ENCODE data around the gene ZNF275.

ZNF275 gene

DNA sequence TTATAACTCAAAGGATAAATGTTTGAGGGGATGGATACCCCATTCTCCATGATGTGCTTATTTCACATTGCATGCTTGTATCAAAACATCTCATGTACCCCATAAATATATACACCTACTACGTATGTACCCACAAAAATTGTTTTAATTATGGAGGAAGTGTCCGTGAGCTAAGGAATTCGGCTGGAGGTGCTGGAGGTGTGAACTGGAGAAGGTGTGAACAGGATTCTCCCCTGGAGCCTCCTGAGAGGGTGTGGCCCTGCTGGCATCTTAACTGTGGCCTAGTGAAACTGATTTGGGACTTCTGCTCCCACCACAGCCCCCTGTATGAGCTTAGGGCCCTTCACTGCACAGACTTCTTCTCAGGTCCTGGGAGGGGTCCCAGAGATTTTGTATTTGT, 43.8 kb downstream of the ZNF275 start:
- no peak for DNase-seq (ENCODE audit: low read depth, low spot score)
- H3K4me3 ChIP-seq (ENCODE audit: low read depth, low read length): no peak overlapping the region
- in situ Hi-C loops (cut with HindIII; ENCODE audit: low sequenced_read_pairs): no loop called here
- TF ChIP-seq, protein P1, sequence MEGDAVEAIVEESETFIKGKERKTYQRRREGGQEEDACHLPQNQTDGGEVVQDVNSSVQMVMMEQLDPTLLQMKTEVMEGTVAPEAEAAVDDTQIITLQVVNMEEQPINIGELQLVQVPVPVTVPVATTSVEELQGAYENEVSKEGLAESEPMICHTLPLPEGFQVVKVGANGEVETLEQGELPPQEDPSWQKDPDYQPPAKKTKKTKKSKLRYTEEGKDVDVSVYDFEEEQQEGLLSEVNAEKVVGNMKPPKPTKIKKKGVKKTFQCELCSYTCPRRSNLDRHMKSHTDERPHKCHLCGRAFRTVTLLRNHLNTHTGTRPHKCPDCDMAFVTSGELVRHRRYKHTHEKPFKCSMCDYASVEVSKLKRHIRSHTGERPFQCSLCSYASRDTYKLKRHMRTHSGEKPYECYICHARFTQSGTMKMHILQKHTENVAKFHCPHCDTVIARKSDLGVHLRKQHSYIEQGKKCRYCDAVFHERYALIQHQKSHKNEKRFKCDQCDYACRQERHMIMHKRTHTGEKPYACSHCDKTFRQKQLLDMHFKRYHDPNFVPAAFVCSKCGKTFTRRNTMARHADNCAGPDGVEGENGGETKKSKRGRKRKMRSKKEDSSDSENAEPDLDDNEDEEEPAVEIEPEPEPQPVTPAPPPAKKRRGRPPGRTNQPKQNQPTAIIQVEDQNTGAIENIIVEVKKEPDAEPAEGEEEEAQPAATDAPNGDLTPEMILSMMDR (IDR thresholded peaks at IDR 0.05; ENCODE audit: low read depth, low read length): no peak

DNA sequence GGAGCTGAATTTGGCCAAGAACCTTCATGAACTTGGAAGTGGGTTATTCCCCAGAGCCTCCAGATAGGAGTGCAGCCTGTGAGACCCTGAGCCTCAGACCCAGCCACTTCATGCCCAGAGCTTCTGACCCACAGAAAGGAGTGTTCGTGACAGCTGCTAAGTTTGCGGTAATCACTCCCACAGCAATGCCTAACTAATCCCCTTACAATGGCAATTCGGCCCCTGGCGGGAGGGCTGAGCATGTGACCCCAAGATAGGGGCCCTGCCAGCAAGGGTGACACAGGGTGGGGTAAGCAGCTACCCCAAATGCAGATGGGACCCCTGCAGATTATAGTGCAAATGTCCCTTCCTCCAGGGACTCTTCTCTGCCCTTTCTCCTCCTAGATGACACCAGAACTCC, 44.7 kb downstream of the ZNF275 start:
- no peak overlapping the region for H3K4me3 ChIP-seq (ENCODE audit: low read depth, low read length)
- TF ChIP-seq, protein P1 (IDR thresholded peaks at IDR 0.05; ENCODE audit: low read depth, low read length): no peak
- in situ Hi-C loops (cut with HindIII; ENCODE audit: low sequenced_read_pairs): no loop called here
- DNase-seq (ENCODE audit: low read depth, low spot score): no peak

DNA sequence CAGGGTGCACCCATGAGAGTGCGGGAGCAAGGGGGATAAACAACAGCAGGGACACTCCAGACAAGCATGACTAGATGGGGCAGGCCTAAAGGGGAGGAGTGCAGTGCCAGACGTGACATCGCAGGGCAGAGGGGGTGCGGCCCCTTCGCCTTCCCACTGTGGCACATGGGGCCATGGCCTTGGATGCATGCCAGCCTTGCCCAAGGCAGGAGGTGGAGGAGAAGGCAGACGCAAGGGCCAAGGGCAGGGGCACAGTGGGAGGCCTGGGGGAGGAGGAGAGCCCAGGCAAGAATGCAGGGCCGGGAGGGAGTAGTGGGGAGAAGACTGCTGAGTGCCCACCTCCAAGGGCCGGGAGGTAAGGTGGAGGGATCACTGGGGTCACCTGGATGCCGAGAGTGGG, 45.6 kb downstream of the ZNF275 start:
- DNase-seq (ENCODE audit: low read depth, low spot score): no peak
- H3K4me3 ChIP-seq (ENCODE audit: low read depth, low read length): no peak overlapping the region
- in situ Hi-C loops (cut with HindIII; ENCODE audit: low sequenced_read_pairs): no loop called here
- TF ChIP-seq, protein P1 (IDR thresholded peaks at IDR 0.05; ENCODE audit: low read depth, low read length): no peak

DNA sequence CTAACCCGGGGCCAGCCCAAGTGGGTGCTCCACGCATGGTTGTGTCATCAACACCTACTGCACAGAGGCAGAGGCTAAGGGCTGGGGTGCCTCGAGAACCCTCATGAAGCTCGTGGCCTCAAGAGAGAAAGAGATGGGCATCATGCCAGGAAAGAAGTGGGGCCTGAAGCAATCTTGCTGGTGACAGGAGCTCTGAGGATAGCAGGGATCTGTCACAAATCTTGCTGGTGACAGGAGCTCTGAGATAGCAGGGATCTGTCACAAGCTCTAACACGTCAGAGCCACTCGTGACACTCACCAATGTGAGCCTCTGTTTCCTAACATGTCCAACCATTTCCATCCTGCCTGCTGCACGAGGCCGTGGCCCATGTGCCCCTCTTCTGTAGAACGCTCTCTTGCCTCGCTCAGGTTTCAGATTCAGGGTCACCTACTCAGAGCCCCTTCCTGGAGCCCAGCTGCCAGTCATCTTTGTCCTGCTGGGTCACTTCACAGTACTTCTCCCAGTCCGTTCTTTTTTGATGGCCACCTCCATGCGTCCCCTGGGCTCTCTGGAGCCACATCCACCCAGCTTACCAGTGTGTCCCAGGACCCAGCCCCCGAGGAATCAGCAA, 46.1 kb downstream of the ZNF275 start:
- no peak for DNase-seq (ENCODE audit: low read depth, low spot score)
- TF ChIP-seq, protein P1 (IDR thresholded peaks at IDR 0.05; ENCODE audit: low read depth, low read length): no peak
- in situ Hi-C loops (cut with HindIII; ENCODE audit: low sequenced_read_pairs): no loop called here
- no peak overlapping the region for H3K4me3 ChIP-seq (ENCODE audit: low read depth, low read length)

DNA sequence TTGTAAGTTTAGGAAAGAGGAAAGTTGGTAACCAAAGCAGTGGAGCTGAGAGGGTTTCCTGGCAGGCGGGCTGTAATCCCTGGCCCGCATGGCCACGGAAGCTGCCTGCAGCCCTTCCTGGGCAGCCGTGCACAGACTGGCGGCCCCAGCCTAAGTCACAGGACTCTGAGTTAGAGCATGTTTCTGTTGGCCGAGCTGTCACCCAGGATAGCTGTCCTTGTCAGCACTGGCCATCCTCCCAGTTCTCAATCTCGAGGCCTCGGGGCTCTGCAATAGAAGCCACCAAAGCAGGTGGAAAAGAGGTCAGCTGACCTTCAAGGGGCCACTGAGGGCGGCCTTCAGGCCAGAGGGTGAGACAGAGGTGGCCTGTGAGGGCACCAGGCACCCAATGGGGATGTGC, 46.7 kb downstream of the ZNF275 start:
- no peak for DNase-seq (ENCODE audit: low read depth, low spot score)

DNA sequence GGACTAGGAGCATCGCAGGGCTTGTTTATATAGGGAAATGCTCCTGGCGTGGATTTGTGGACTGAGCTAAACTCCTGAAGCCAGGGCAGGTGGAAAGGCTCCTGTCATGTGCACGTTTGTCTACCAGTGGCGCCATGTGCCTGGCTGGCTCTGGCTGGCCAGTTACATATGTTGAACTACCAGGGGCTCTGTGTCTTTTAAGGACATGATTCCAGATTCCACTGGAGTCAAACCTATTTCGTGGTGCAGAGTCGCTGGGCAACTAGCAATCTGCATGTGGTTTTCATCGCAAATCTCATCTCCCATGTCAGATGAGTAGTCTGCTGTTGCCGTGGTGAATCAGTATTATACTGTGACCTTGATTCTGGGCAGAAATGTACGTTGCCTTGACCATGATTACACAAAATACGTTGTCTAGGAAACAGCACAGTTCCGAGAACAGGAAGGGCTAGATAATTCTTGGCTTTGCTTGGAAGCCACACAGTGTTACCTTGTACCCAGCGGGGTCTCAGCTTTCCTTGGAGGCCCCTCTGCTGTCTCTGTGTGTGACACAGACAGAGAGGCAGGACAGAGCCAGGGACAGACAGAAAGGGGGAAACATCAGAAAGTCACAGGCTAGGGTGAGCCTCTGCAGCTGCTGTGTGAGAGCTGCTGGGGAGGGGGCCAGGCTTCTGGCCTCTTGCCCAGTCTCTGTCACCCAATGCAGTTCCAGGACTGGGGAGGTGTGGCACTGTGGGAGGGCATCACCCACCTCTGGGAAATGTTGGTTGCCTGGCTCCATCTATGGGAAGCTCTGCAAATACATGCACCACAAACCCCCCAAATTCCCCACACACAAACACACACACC, 48.0 kb downstream of the ZNF275 start:
- TF ChIP-seq, protein P1 (IDR thresholded peaks at IDR 0.05; ENCODE audit: low read depth, low read length): no peak
- H3K4me3 ChIP-seq (ENCODE audit: low read depth, low read length): no peak overlapping the region
- peak; percentile 89 for DNase-seq (ENCODE audit: low read depth, low spot score)
- in situ Hi-C loops (cut with HindIII; ENCODE audit: low sequenced_read_pairs): no loop called here

More for the DNA sequence above, 46.7 kb downstream of the ZNF275 start:
- in situ Hi-C loops (cut with HindIII; ENCODE audit: low sequenced_read_pairs): no loop called here
- TF ChIP-seq, protein P1 (IDR thresholded peaks at IDR 0.05; ENCODE audit: low read depth, low read length): no peak
- H3K4me3 ChIP-seq (ENCODE audit: low read depth, low read length): no peak overlapping the region
